OCI-LY7 (cell line): ENCODE data around the gene HK3.

Experiments used
- CTCF ChIP-seq: fragments of 200-600 bp; sonication (generic); conservative IDR thresholded peaks from 2 replicates; pipeline ENCODE4 v1.5.1; 2014; ENCODE audit warnings: mild to moderate bottlenecking, antibody characterized with exemption, low read length, moderate library complexity, mixed read lengths
- EZH2phosphoT487 ChIP-seq: fragments of 200-600 bp; sonication (generic); IDR thresholded peaks from 2 replicates; pipeline ENCODE4 v1.6.1; 2018; ENCODE audit warnings: low read depth, borderline replicate concordance, mild to moderate bottlenecking, mixed run types, antibody characterized with exemption, low read length, moderate library complexity, mixed read lengths

GRCh38 chr5:176855598-176855997 is 43.5 kb downstream of the HK3 start:
- TF ChIP-seq CTCF = no peak
- TF ChIP-seq EZH2phosphoT487 = no peak
